Vagina (tissue), 2 donors: Measurements from ENCODE around the gene CTNNA3. TPM values are rescaled to one million over a fixed set of nuclear protein-coding genes. Genes with fewer than 3 reads are reported as not detected.

Experiments used
- DNase-seq, 2 donors: peaks; one replicate each; pipeline ENCODE4 v3.0.0-alpha.2; 2017; ENCODE audit errors: extremely low spot score in 2 of 2
- H3K27ac ChIP-seq: fragments of 200-600 bp; sonication (generic); one replicate; pipeline ENCODE4 v1.5.1; 2019
- H3K27me3 ChIP-seq: fragments of 200-600 bp; sonication (generic); one replicate; pipeline ENCODE4 v1.5.1; 2019
- H3K36me3 ChIP-seq, 2 donors: fragments of 200-600 bp; sonication (generic); one replicate each; pipeline ENCODE4 v1.5.1; 2017 to 2019
- H3K4me1 ChIP-seq: fragments of 200-600 bp; sonication (generic); one replicate; pipeline ENCODE4 v1.5.1; 2019
- H3K4me3 ChIP-seq, 2 donors: fragments of 200-600 bp; sonication (generic); 1 replicate in 1 of 2; 2 replicates in 1 of 2; pipeline ENCODE4 v1.5.1; 2016 to 2019
- H3K9me3 ChIP-seq: fragments of 200-600 bp; sonication (generic); one replicate; pipeline ENCODE4 v1.5.1; 2019
- CTCF ChIP-seq, 3 experiments: fragments of 450-650 bp in 2 of 3; fragments of 200-600 bp in 1 of 3; sonication (generic) in 1 of 3; IDR thresholded peaks; one replicate each; pipeline ENCODE4 v1.5.1; 2017 to 2019; ENCODE audit warnings: antibody characterized with exemption in 3 of 3, mild to moderate bottlenecking in 2 of 3, moderate library complexity in 2 of 3
- POLR2A ChIP-seq, 2 donors: fragments of 450-650 bp; IDR thresholded peaks; one replicate each; pipeline ENCODE4 v1.6.1; 2017; ENCODE audit warnings: antibody characterized with exemption in 2 of 2, mild to moderate bottlenecking in 2 of 2, moderate library complexity in 2 of 2
- POLR2AphosphoS5 ChIP-seq, 2 donors: sonication (generic); formaldehyde crosslinking; IDR thresholded peaks; one replicate each; pipeline ENCODE4 v1.9.0; 2017; ENCODE audit warnings: antibody characterized with exemption in 2 of 2, mild to moderate bottlenecking in 2 of 2, low read depth in 1 of 2; ENCODE audit not compliant: insufficient read depth in 1 of 2
- intact Hi-C: fragments of 100-400 bp; cut with DNase I; formaldehyde crosslinking; loops from one replicate; pipeline ENCODE4 v1.15.1; 2023
- total RNA-seq: library from RNA; depleted of rRNA; stranded (reverse); fragments of >200 nt; gene quantifications from one replicate; pipeline ENCODE4 v1.2.3, GENCODE V29; 2016

Gene CTNNA3
- total RNA-seq, 1 donor from 2014 or later: 0.98 TPM

GRCh38 chr10:66982792-66983474 lies 713.1 kb downstream of the CTNNA3 start:
- H3K36me3 ChIP-seq: no peaks in the 10 kb centered on the region
- no peaks in the 10 kb centered on the region for H3K9me3 ChIP-seq
- no peak overlapping the region for H3K4me3 ChIP-seq
- no peaks in the 10 kb centered on the region for H3K4me1 ChIP-seq
- DNase-seq: no peak
- H3K27ac ChIP-seq: no peak overlapping the region
- intact Hi-C loops: no loop called here
- H3K27me3 ChIP-seq: no peaks in the 10 kb centered on the region
- TF ChIP-seq POLR2AphosphoS5 (IDR thresholded peaks at IDR 0.05; ENCODE audit: insufficient read depth in 1 of 2, low read depth in 1 of 2): no peak
- TF ChIP-seq CTCF (IDR thresholded peaks at IDR 0.05): no peak
- TF ChIP-seq POLR2A (IDR thresholded peaks at IDR 0.05): no peak

GRCh38 chr10:66982053-66982420 lies 714.0 kb downstream of the CTNNA3 start:
- Histone ChIP-seq H3K4me3 (no peak overlapping the region), H3K27ac (no peak overlapping the region), H3K9me3 (no peaks in the 10 kb centered on the region), H3K36me3 (no peaks in the 10 kb centered on the region), H3K4me1 (no peaks in the 10 kb centered on the region), H3K27me3 (no peaks in the 10 kb centered on the region)
- intact Hi-C loops: no loop called here
- DNase-seq: no peak
- TF ChIP-seq POLR2AphosphoS5 (IDR thresholded peaks at IDR 0.05; ENCODE audit: insufficient read depth in 1 of 2, low read depth in 1 of 2): no peak
- TF ChIP-seq POLR2A (IDR thresholded peaks at IDR 0.05): no peak
- TF ChIP-seq CTCF (IDR thresholded peaks at IDR 0.05): no peak

GRCh38 chr10:66981361-66982052 lies 714.5 kb downstream of the CTNNA3 start:
- no peaks in the 10 kb centered on the region for H3K4me1 ChIP-seq
- H3K36me3 ChIP-seq: no peaks in the 10 kb centered on the region
- H3K27ac ChIP-seq: no peak overlapping the region
- no peak overlapping the region for H3K4me3 ChIP-seq
- no peaks in the 10 kb centered on the region for H3K27me3 ChIP-seq
- TF ChIP-seq POLR2AphosphoS5 (IDR thresholded peaks at IDR 0.05; ENCODE audit: insufficient read depth in 1 of 2, low read depth in 1 of 2): no peak
- no peak for TF ChIP-seq POLR2A (IDR thresholded peaks at IDR 0.05)
- no peak for TF ChIP-seq CTCF (IDR thresholded peaks at IDR 0.05)
- DNase-seq: no peak
- intact Hi-C loops: no loop called here
- no peaks in the 10 kb centered on the region for H3K9me3 ChIP-seq

GRCh38 chr10:66980246-66980815 lies 715.7 kb downstream of the CTNNA3 start:
- TF ChIP-seq POLR2AphosphoS5 (IDR thresholded peaks at IDR 0.05; ENCODE audit: insufficient read depth in 1 of 2, low read depth in 1 of 2) (no peak), POLR2A (IDR thresholded peaks at IDR 0.05) (no peak), CTCF (IDR thresholded peaks at IDR 0.05) (no peak)
- no peaks in the 10 kb centered on the region for H3K4me1 ChIP-seq
- H3K27me3 ChIP-seq: no peaks in the 10 kb centered on the region
- H3K9me3 ChIP-seq: no peaks in the 10 kb centered on the region
- DNase-seq: no peak
- no peak overlapping the region for H3K27ac ChIP-seq
- no peaks in the 10 kb centered on the region for H3K36me3 ChIP-seq
- intact Hi-C loops: no loop called here
- no peak overlapping the region for H3K4me3 ChIP-seq

- TF ChIP-seq POLR2A (IDR thresholded peaks at IDR 0.05) (no peak), POLR2AphosphoS5 (IDR thresholded peaks at IDR 0.05; ENCODE audit: insufficient read depth in 1 of 2, low read depth in 1 of 2) (no peak), CTCF (IDR thresholded peaks at IDR 0.05) (no peak)
- Histone ChIP-seq H3K36me3 (no peaks in the 10 kb centered on the region), H3K27ac (no peak overlapping the region), H3K4me1 (no peaks in the 10 kb centered on the region), H3K27me3 (no peaks in the 10 kb centered on the region), H3K9me3 (no peaks in the 10 kb centered on the region), H3K4me3 (no peak overlapping the region)
- intact Hi-C loops: no loop called here
- no peak for DNase-seq
Measured at GRCh38 chr10:66964946-66965345, 731.0 kb downstream of the CTNNA3 start.
